GM19328 (cell line): ENCODE measurements around the gene DST.
"Not testable (repeated sequence)": the region's sequence is repeated elsewhere in the genome, so short reads cannot be mapped to it uniquely, and the experiment has no call there.

Experiments
- ATAC-seq: cut with Tn5 transposase; IDR thresholded peaks from one replicate; pipeline ENCODE4 v1.9.1; 2021; ENCODE audit warnings: mild to moderate bottlenecking, moderate library complexity; ENCODE audit not compliant: unreplicated experiment

Gene DST

GRCh38 chr6:56518995-56519767 is 123.5 kb downstream of the DST start:
- no peak for ATAC-seq

- no peak for ATAC-seq
These were observed 125.4 kb downstream of the DST start for GRCh38 chr6:56517155-56517745.

- ATAC-seq, result no peak
These were observed 126.7 kb downstream of the DST start for GRCh38 chr6:56516003-56516402.

GRCh38 chr6:56515081-56515905 is 127.4 kb downstream of the DST start:
- no peak for ATAC-seq

- no peak for ATAC-seq
These were observed 128.3 kb downstream of the DST start for GRCh38 chr6:56514395-56514794.

- no peak for ATAC-seq
These were observed 129.1 kb downstream of the DST start for GRCh38 chr6:56513631-56514030.

GRCh38 chr6:56511591-56511990 is 131.1 kb downstream of the DST start:
- no peak for ATAC-seq

- ATAC-seq, result no peak
These were observed 131.6 kb downstream of the DST start for GRCh38 chr6:56510984-56511531.

GRCh38 chr6:56509031-56509430 is 133.7 kb downstream of the DST start:
- no peak for ATAC-seq

GRCh38 chr6:56507517-56507916 is 135.2 kb downstream of the DST start:
- ATAC-seq, result no peak

GRCh38 chr6:56505512-56506260 is 137.0 kb downstream of the DST start:
- no peak for ATAC-seq

- no peak for ATAC-seq
These were observed 140.7 kb downstream of the DST start for GRCh38 chr6:56501993-56502392.

- ATAC-seq, result no peak
These were observed 143.6 kb downstream of the DST start for GRCh38 chr6:56499095-56499494.

- ATAC-seq, result no peak
These were observed 145.0 kb downstream of the DST start for GRCh38 chr6:56497691-56498090.

GRCh38 chr6:56497240-56497639 is 145.4 kb downstream of the DST start:
- ATAC-seq, result no peak

GRCh38 chr6:56496650-56497049 is 146.0 kb downstream of the DST start:
- not testable (repeated sequence) for ATAC-seq

- ATAC-seq, result no peak
These were observed 147.0 kb downstream of the DST start for GRCh38 chr6:56495654-56496053.

- no peak for ATAC-seq
These were observed 150.9 kb downstream of the DST start for GRCh38 chr6:56491606-56492328.

GRCh38 chr6:56490993-56491392 is 151.7 kb downstream of the DST start:
- ATAC-seq, result no peak

- ATAC-seq, result no peak
These were observed 153.1 kb downstream of the DST start for GRCh38 chr6:56489559-56489958.
